ENCODE results near the gene PROM1. TPM values are rescaled to one million over a fixed set of nuclear protein-coding genes. Genes with fewer than 3 reads are reported as not detected.

Gene PROM1
- total and polyA plus RNA-seq, 2 of the 13 experiments (the other 11 are each of a cell fraction or from before 2014, with no cell fraction given), result 3.9 to 16.4 TPM

GRCh38 chr4:16018061-16018676, 65.7 kb downstream of the PROM1 start:
- CTCF ChIA-PET (ENCODE audit: low intra/inter-chr PET ratio, low total read pairs), result no interaction called here
- Histone ChIP-seq H3K4me3 (replicated peaks in 1 of 3; ENCODE audit: insufficient read depth in 1 of 3, low read depth in 2 of 3, low read length in 3 of 3) (no peak overlapping the region), H3K27ac (ENCODE audit: extremely low read length, insufficient read depth, low read length) (no peak overlapping the region), H3K4me2 (ENCODE audit: low read depth, low read length) (no peak overlapping the region), H3K79me2 (ENCODE audit: insufficient read depth, low read length) (no peaks in the 10 kb centered on the region), H4K20me1 (ENCODE audit: insufficient read depth, low read length) (no peaks in the 10 kb centered on the region), H3K27me3 (ENCODE audit: control insufficient read depth in 1 of 2, insufficient read depth in 2 of 2, low read length in 2 of 2) (no peaks in the 10 kb centered on the region), H2AFZ (ENCODE audit: low read length) (no peak overlapping the region), H3K36me3 (replicated peaks in 1 of 2; ENCODE audit: control insufficient read depth in 1 of 2, insufficient read depth in 2 of 2, low read length in 2 of 2) (no peaks in the 10 kb centered on the region), H3K9ac (ENCODE audit: insufficient read depth, low read depth, low read length) (no peak overlapping the region), H3K4me1 (ENCODE audit: insufficient read depth, low read length) (no peaks in the 10 kb centered on the region), H3K9me3 (ENCODE audit: low read length) (no peaks in the 10 kb centered on the region)
- intact Hi-C loops (cut with micrococcal nuclease; ENCODE audit: unreplicated experiment), result no loop called here
- no peak for FAIRE-seq
- WGBS (ENCODE audit: low lambda C conversion rate), result 56% methylated on average over 7 of the region's 8 CpGs
- in situ Hi-C loops (cut with HindIII; ENCODE audit: extremely low pct_ligation_motif_present, low pct_unique_long_range_greater_than_20kb), result no loop called here
- no TSS peak for BruUV-seq (replicated peaks)
- POLR2A ChIA-PET, result no interaction called here
- DNase-seq (ENCODE audit: low spot score), result no peak
- ATAC-seq, result no peak
- TF ChIP-seq HMGXB3 (CRISPR knock-in tag; IDR thresholded peaks at IDR 0.05; ENCODE audit: borderline replicate concordance) (no peak), ZNF577 (CRISPR knock-in tag; IDR thresholded peaks at IDR 0.05; ENCODE audit: borderline replicate concordance, low read depth) (no peak), ZNF414 (CRISPR knock-in tag; IDR thresholded peaks at IDR 0.05) (no peak), ZNF24 (IDR thresholded peaks at IDR 0.05) (no peak), KDM4B (CRISPR knock-in tag; IDR thresholded peaks at IDR 0.05) (no peak), HIVEP1 (CRISPR knock-in tag; IDR thresholded peaks at IDR 0.05) (no peak), CHD4 (IDR thresholded peaks at IDR 0.05; ENCODE audit: borderline replicate concordance, low read length) (no peak), XRCC5 (optimal IDR thresholded peaks at IDR 0.05; ENCODE audit: low read length) (no peak), ZNF207 (IDR thresholded peaks at IDR 0.05; ENCODE audit: borderline replicate concordance) (no peak), ZNF597 (CRISPR knock-in tag; IDR thresholded peaks at IDR 0.05) (no peak), NR2F6 (IDR thresholded peaks at IDR 0.05) (no peak), NR2F6 (CRISPR knock-in tag; IDR thresholded peaks at IDR 0.05) (no peak), TRIM24 (CRISPR knock-in tag; IDR thresholded peaks at IDR 0.05) (no peak), RERE (CRISPR knock-in tag; IDR thresholded peaks at IDR 0.05; ENCODE audit: low read depth) (no peak), RBAK (CRISPR knock-in tag; IDR thresholded peaks at IDR 0.05) (no peak)

Data from HepG2 (cell line).